Panc1 (cell line): ENCODE results near the gene FAM174C.

Source experiments
- CTCF ChIP-seq: fragments of 450-650 bp; IDR thresholded peaks from 2 replicates; pipeline ENCODE4 v1.5.1; 2017; ENCODE audit warnings: mild to moderate bottlenecking
- POLR2AphosphoS5 ChIP-seq: IDR thresholded peaks from 2 replicates; pipeline ENCODE4 v1.6.1; 2012; ENCODE audit warnings: mild to moderate bottlenecking, low read depth, low read length, moderate library complexity
- REST ChIP-seq, 2 experiments: IDR thresholded peaks; 2 replicates each; pipeline ENCODE4 v1.6.1; 2011 to 2012; ENCODE audit warnings: low read depth in 2 of 2, control low read depth in 1 of 2, low read length in 1 of 2, mild to moderate bottlenecking in 1 of 2, moderate library complexity in 1 of 2; ENCODE audit not compliant: insufficient read depth in 1 of 2
- SIN3A ChIP-seq: IDR thresholded peaks from 2 replicates; pipeline ENCODE4 v1.6.1; 2012; ENCODE audit warnings: low read depth, mild to moderate bottlenecking, low read length, moderate library complexity, borderline replicate concordance; ENCODE audit not compliant: insufficient read depth

- TF ChIP-seq CTCF (peak; percentile 60; the same call in 1 of the 2 replicates), REST (IDR thresholded peaks at IDR 0.05; ENCODE audit: insufficient read depth in 1 of 2, low read depth in 2 of 2, low read length in 1 of 2) (no peak), POLR2AphosphoS5 (no peak), SIN3A (no peak)
These were observed 10.5 kb downstream of the FAM174C start, which contains the start of gene EFNA2 for GRCh38 chr19:1285737-1286360.
